COLO829 (cell line): Measurements from ENCODE around the gene SPNS1.
A peak's percentile ranks its signal among the peaks of the same experiment; 100 is the strongest.
"Not testable (repeated sequence)": the region's sequence is repeated elsewhere in the genome, so short reads cannot be mapped to it uniquely, and the experiment has no call there.

Experiments used
- DNase-seq: peaks from one replicate; pipeline ENCODE4 v3.0.0; 2012; ENCODE audit warnings: low spot score

Gene SPNS1

DNA sequence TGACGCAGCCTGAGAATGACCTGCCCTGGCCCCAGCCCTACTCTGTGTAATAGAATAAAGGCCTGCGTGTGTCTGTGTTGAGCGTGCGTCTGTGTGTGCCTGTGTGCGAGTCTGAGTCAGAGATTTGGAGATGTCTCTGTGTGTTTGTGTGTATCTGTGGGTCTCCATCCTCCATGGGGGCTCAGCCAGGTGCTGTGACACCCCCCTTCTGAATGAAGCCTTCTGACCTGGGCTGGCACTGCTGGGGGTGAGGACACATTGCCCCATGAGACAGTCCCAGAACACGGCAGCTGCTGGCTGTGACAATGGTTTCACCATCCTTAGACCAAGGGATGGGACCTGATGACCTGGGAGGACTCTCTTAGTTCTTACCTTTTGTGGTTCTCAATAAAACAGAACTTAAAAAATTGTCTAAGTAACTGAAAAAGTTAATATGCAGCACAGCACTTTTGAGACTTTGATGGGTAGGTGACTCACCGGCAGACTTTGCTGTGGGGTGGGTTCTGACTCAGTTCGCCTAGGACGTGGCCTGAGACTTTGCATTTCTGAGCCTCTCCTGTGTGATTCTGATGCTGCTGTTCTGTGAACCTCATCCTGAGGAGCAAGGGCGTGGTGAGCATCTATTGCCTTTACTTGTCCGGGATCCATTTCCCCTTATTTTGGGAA lies 15.9 kb downstream of the SPNS1 start:
- DNase-seq: no peak

- DNase-seq: no peak
Observed at GRCh38 chr16:28991687-28992086, 17.1 kb downstream of the SPNS1 start.

- DNase-seq: no peak
Observed at GRCh38 chr16:28992496-28992895, 17.9 kb downstream of the SPNS1 start.

- DNase-seq: no peak
Observed at GRCh38 chr16:28998837-28999236, 24.3 kb downstream of the SPNS1 start.

DNA sequence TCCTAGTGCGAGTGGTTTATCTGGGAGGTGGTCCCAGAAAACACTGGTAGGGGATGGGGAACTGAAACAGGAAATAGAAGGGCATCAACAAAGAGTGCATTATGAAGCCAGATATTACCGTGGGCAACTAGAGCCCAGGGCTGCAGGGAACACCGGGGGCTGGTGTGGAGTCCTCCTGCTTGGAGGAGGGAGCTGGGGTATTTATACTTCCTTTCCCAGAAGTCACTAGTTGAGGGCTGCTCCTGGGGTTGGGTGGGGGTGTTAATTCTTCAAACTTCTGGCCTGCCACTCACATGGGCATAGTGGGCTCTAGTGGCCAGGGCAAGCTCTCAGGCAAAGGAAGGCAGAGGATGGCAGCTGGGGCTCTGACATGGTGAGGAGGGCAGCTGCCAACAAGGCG lies 25.0 kb downstream of the SPNS1 start:
- DNase-seq: no peak

DNA sequence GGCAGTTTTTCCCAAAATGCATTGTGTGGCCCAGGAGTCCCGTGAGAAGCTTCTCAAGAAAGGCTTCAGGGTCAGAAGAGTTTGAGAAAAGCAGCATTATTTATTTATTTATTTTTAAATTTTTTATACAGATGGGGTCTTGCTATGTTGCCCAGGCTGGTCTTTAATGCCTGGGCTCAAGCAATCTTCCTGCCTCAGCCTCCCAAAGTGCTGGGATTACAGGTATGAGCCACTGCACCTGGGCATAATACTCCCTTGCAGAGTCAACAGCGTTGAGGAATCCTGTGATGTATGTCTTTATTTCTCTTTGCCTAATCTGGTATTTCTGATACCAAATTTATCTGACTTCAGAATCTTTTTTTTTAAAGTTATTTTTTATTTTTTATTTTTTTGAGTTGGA lies 25.4 kb downstream of the SPNS1 start:
- DNase-seq: no peak

GRCh38 chr16:29004496-29005139 lies 30.0 kb downstream of the SPNS1 start:
- not testable (repeated sequence) for DNase-seq

- peak; percentile 34 for DNase-seq
Observed at GRCh38 chr16:29007730-29008593, 33.4 kb downstream of the SPNS1 start.

- no peak for DNase-seq
Observed at GRCh38 chr16:29009050-29009837, 34.7 kb downstream of the SPNS1 start.

GRCh38 chr16:29009838-29010166 lies 35.2 kb downstream of the SPNS1 start:
- DNase-seq: no peak

- no peak for DNase-seq
Observed at GRCh38 chr16:29011112-29011511, 36.5 kb downstream of the SPNS1 start.

DNA sequence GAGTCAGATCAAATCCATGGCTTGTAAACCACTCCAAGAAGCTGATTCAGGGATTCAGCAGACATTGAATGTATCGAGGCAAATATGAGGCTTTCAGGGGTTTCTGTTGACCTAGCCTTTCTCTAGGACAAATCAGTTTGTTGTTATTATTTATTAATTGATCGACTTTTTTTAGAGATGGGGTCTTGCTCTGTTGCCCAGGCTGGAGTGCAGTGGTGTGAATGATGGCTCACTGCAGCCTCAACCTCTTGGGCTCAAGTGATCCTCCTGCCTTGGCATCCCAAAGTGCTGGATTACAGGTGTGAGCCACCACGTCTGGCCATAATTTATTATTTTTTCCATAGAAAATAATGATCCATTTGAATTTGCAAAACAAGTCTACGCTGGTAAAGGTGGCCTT lies 37.3 kb downstream of the SPNS1 start:
- DNase-seq: no peak

GRCh38 chr16:29012913-29013553 lies 38.5 kb downstream of the SPNS1 start:
- no peak for DNase-seq

DNA sequence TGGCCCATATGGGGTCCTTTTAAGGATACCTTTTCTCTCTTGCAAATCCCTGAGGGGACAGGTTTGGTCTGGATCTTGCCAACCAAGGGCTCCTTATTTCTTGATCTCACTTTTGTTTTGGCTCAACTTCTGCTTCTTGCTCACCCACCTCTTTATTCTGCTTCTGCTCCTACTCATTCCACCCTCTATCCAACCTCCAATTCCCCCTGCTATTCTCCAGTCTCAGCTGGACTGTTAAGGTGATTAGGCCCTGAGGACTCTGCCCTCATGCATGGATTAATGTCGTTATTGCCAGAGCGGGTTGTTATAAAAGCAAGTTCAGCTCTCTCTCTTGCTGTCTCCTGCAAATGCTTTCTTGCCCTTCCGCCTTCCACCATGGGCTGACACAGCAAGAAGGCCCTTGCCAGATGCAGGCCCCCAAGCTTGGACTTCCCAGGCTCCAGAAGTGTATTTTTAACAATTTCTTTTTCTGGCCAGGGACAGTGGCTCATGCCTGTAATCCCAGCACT lies 40.0 kb downstream of the SPNS1 start:
- no peak for DNase-seq

GRCh38 chr16:29022196-29022595 lies 47.6 kb downstream of the SPNS1 start:
- DNase-seq: no peak

GRCh38 chr16:29023279-29024277 lies 49.0 kb downstream of the SPNS1 start:
- no peak for DNase-seq

GRCh38 chr16:29024278-29024677 lies 49.7 kb downstream of the SPNS1 start:
- no peak for DNase-seq

- no peak for DNase-seq
Observed at GRCh38 chr16:29025218-29025617, 50.6 kb downstream of the SPNS1 start.

- DNase-seq: no peak
Observed at GRCh38 chr16:29025735-29026134, 51.2 kb downstream of the SPNS1 start.

DNA sequence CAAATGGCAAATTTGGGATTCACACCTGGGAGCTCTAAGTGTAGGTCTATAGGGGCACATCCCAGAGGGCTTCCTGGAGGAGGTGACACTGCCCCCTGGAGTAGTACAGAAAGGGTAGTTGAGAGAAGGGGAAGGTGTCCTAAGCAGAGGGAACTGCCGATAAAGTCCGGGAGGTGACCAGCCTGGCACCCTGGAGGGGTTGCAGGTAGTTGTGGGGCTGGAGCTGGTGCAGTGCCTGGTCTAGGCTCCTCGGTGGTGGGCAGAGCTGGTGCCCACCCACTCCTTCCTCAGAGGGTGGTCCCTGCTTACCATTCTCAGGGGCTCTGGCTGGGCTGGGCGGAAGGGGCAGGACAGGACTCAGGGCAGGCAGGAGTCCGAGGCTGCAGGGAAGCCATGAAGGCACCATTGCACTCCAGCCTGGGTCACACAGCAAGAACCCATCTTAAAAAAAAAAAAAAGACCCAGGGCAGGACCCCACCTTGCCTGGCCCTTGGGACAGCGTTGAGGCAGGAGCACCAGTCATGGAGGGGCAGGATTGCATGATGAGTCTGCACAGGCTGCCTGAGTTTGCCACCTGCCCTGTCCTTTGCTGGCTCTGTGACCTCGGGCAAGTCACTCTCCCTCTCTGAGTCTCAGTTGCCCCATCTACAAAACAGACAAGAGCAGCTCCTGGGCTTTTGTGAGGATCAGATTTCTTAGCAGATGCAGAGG lies 54.0 kb downstream of the SPNS1 start:
- no peak for DNase-seq
